Pancreas (tissue), 10 donors: ENCODE measurements around the gene SLC24A4. TPM values are rescaled to one million over a fixed set of nuclear protein-coding genes. Genes with fewer than 3 reads are reported as not detected.

Experiments used
- ATAC-seq, 4 donors: fragments of 200-7000 bp; cut with Tn5 transposase; one replicate each; pipeline versions ENCODE4 v1.8.0 to v1.9.1; 2020; ENCODE audit warnings: mild to moderate bottlenecking in 4 of 4, moderate library complexity in 4 of 4
- DNase-seq, 6 donors: peaks; one replicate each; pipeline ENCODE4 v3.0.0-alpha.2; 2020
- FAIRE-seq: peaks from 2 replicates; lab custom pipeline; 2012; peaks lifted over from hg19 to GRCh38; lab: Jason Lieb, UNC
- H3K27ac ChIP-seq, 4 donors: fragments of 200-600 bp; sonication (generic); 1 replicate in 3 of 4; 2 replicates in 1 of 4; pipeline versions ENCODE4 v1.5.0 to v1.8.0; 2020
- H3K27me3 ChIP-seq, 4 donors: fragments of 200-600 bp; one replicate each; pipeline ENCODE4 v1.8.0; 2021
- H3K36me3 ChIP-seq, 3 donors: fragments of 200-600 bp; sonication (generic) in 1 of 3; one replicate each; pipeline versions ENCODE4 v1.5.0 to v1.8.0; 2020 to 2021
- H3K4me1 ChIP-seq, 3 donors: fragments of 200-600 bp; one replicate each; pipeline ENCODE4 v1.8.0; 2021
- H3K4me3 ChIP-seq, 4 donors: fragments of 200-600 bp; sonication (generic) in 2 of 4; one replicate each; pipeline versions ENCODE4 v1.5.0 to v1.8.0; 2020 to 2021
- H3K9me3 ChIP-seq, 4 donors: fragments of 200-600 bp; one replicate each; pipeline ENCODE4 v1.8.0; 2021
- WGBS, 2 donors: extraction: QIAGEN DNeasy Blood & Tissue Kit; methylation state at CpG; one replicate each; pipeline ENCODE4 v1.1.7; 2013; 5-methylcytosine and 5-hydroxymethylcytosine counted together
- intact Hi-C, 3 donors: fragments of 100-400 bp; cut with DNase I; formaldehyde crosslinking; loops; one replicate each; pipeline versions ENCODE4 v1.11.1 to v1.14.2; 2022
- polyA plus RNA-seq, 2 donors: library from polyadenylated mRNA; stranded (reverse); fragments of 200-250 nt; gene quantifications; one replicate each; pipeline ENCODE4 v1.2.3, GENCODE V29; 2013
- total RNA-seq, 6 donors: library from RNA; stranded (reverse); fragmentation: NEBNext Ultra II Directional in 4 of 6; extraction: Animal tissue kit (Norgen Biotek cat#: 25700) in 4 of 6; gene quantifications; one replicate each; pipeline versions ENCODE4 v1.2.1 to v1.2.4, GENCODE V29; 2021 to 2023
- TF ChIP-seq, protein P1 (sequence below), 4 donors: fragments of 200-600 bp; sonication (generic) in 3 of 4; IDR thresholded peaks; one replicate each; pipeline versions ENCODE4 v1.5.0 to v1.8.0; 2021; ENCODE audit warnings: antibody characterized with exemption in 4 of 4
- donor health status: healthy with polysubstance abuse.
- donor health status: DM: no; HTN: no; CAD: no; lungs with moderate emphysema.
- donor health status: DM: no; HTN: no; CAD: no.
- donor health status: control.
- donor health status: control.
- donor health status: Bipolar disorder and iron deficiency.
- donor health status: DM: yes; HTN: yes; CAD: no.
- donor health status: DM: no; HTN: no; CAD: no.
- donor health status: DM: no; HTN: no; CAD: no.
- donor health status: DM: yes; HTN: yes; CAD: no.

The SLC24A4 gene
- total and polyA plus RNA-seq, 8 donors = 0.04 to 0.14 (median 0.07) TPM

DNA sequence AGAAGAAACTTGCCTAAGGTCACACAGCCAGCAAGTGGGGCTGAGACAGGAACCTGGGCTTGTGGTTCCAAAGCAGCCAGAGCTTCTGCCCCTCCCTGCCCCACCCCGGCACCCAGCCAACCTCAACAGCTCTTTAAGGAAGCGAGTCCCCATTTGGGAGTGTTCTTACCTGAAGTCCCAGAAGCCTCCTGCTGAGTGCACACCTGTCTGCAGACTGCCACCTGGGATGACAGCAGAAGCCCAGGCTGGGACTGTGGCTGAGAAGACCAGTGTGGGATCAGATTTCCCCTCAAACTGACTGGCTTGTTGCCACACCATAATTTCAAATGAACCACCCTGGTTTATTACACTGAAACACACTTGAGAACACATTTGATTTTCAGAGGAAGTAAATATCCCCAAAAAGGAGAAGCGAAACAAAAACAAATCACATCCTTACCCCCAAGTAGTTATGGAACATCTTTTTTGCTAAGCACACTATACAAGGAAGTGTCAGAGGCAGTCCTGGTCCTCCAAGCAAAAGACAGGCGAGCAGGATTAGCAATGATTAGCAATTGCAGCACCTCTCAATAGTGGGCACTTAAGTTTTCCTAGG, 184.3 kb downstream of the SLC24A4 start:
- H3K27me3 ChIP-seq = no peaks in the 10 kb centered on the region
- WGBS, 2 donors = 58% methylated on average over 4 of the region's 4 CpGs
- DNase-seq = no peak
- intact Hi-C loops = no loop called here
- no peaks in the 10 kb centered on the region for H3K4me1 ChIP-seq
- H3K27ac ChIP-seq = no peak overlapping the region
- no peak for FAIRE-seq
- TF ChIP-seq, protein P1, sequence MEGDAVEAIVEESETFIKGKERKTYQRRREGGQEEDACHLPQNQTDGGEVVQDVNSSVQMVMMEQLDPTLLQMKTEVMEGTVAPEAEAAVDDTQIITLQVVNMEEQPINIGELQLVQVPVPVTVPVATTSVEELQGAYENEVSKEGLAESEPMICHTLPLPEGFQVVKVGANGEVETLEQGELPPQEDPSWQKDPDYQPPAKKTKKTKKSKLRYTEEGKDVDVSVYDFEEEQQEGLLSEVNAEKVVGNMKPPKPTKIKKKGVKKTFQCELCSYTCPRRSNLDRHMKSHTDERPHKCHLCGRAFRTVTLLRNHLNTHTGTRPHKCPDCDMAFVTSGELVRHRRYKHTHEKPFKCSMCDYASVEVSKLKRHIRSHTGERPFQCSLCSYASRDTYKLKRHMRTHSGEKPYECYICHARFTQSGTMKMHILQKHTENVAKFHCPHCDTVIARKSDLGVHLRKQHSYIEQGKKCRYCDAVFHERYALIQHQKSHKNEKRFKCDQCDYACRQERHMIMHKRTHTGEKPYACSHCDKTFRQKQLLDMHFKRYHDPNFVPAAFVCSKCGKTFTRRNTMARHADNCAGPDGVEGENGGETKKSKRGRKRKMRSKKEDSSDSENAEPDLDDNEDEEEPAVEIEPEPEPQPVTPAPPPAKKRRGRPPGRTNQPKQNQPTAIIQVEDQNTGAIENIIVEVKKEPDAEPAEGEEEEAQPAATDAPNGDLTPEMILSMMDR (IDR thresholded peaks at IDR 0.05) = no peak
- no peak overlapping the region for H3K4me3 ChIP-seq
- peak in 2 of 4 donors; percentile 41 to 64 for ATAC-seq
- H3K9me3 ChIP-seq = no peaks in the 10 kb centered on the region
- no peaks in the 10 kb centered on the region for H3K36me3 ChIP-seq

DNA sequence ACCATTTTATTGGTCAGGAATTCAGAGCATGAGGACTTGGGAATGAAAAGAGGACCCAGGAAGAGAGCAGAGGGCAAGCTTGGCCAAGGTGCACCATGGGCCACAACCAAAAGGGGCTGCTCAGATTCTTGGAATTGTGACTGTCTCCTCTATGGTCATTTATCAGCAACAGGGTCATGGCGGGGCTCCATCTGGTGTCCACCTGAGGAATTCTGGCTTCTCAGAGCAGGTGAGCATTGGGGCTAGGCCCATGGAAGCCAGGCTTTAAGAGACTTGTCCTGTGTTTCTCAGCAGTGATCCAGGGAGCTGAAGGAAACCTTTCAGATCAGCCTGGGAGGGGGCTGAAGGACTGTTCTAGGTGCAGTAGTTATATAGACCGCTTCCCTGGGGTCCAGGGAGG, 188.0 kb downstream of the SLC24A4 start:
- no peak for DNase-seq
- H3K9me3 ChIP-seq = no peaks in the 10 kb centered on the region
- WGBS, 2 donors = 73 to 85% methylated on average over 2 of the region's 2 CpGs
- peaks cover 0 to 3% (median 0%) of the 10 kb centered on the region in 4 donors for H3K27me3 ChIP-seq
- TF ChIP-seq, protein P1 (IDR thresholded peaks at IDR 0.05) = no peak
- no peak for ATAC-seq
- intact Hi-C loops = no loop called here
- H3K27ac ChIP-seq = no peak overlapping the region
- H3K4me1 ChIP-seq = no peaks in the 10 kb centered on the region
- no peak overlapping the region for H3K4me3 ChIP-seq
- no peak for FAIRE-seq
- H3K36me3 ChIP-seq = no peaks in the 10 kb centered on the region

DNA sequence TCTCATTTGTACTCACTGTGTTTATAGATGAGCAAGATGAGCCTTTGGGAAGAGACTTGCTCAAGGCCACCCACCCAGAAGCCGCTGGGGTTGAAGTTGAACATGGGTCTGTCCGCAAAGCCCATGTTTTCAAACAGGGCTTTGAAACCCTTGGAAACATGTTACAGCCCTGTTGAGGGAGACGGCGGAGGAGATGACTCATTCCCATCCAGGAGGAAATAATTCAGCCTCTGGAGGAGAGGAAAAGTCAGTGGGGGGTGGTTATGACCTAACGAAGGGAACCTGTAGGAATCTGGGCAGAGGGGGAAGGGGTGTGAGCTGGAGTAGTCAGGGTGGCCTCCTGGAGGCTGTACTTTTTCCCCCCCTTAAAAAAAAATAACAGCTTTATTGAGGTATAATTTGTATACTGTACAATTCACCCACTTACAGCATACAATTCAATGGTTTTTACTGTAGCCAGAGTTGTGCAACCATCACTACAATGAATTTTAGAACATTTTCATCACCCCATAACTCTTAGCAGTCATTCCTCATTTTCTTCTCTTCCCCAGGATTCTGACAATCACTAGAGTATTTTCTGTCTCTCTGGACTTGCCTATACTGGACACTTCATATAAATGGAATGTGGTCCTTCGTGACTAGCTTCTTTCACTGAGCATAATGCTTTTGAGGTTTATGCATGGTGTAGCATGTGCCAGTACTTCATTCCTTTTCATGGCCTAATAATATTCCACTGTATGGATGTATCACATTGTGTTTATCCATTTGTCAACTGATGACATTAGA, 188.7 kb downstream of the SLC24A4 start:
- peaks cover 0 to 3% (median 0%) of the 10 kb centered on the region in 4 donors for H3K27me3 ChIP-seq
- WGBS, 2 donors = 74% methylated on average over 6 of the region's 6 CpGs
- TF ChIP-seq, protein P1 (IDR thresholded peaks at IDR 0.05) = no peak
- no peak overlapping the region for H3K4me3 ChIP-seq
- DNase-seq (no peak), ATAC-seq (peak in 3 of 4 donors; percentile 28 to 40 (median 30)), FAIRE-seq (no peak)
- no peaks in the 10 kb centered on the region for H3K9me3 ChIP-seq
- no peaks in the 10 kb centered on the region for H3K4me1 ChIP-seq
- no peak overlapping the region for H3K27ac ChIP-seq
- no peaks in the 10 kb centered on the region for H3K36me3 ChIP-seq
- intact Hi-C loops = no loop called here

DNA sequence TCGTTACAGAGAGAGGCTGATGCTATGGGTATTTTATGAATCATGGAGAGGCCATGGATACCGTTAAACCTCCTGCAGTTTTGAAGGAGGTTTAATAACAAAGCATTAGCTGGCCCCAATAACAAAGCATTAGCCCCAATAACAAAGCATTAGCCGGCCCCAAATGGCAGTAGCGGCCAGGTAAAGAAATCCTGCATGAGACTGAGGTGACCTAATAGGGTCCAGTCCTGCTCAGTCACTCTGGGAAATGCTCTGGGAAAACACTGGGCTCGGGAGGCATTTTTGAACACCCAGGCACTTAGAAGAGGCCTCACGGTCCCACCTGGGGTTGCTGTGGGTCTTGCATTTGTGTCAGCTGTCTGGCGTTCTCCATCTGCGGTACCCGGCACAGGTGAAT, 189.8 kb downstream of the SLC24A4 start:
- Histone ChIP-seq H3K4me1 (no peaks in the 10 kb centered on the region), H3K27ac (peak overlapping the region in 1 of 4 donors; percentile 47), H3K27me3 (peaks cover 0 to 3% (median 0%) of the 10 kb centered on the region in 4 donors), H3K9me3 (no peaks in the 10 kb centered on the region), H3K36me3 (no peaks in the 10 kb centered on the region), H3K4me3 (peak overlapping the region in 1 of 4 donors; percentile 52)
- ATAC-seq = no peak
- intact Hi-C loops = no loop called here
- DNase-seq = no peak
- WGBS, 2 donors = 77 to 82% methylated on average over 9 of the region's 9 CpGs
- FAIRE-seq = no peak
- TF ChIP-seq, protein P1 (IDR thresholded peaks at IDR 0.05) = no peak
